Measurements from ENCODE around the gene GSTM2. TPM values are rescaled to one million over a fixed set of nuclear protein-coding genes. Genes with fewer than 3 reads are reported as not detected.
"Not testable (repeated sequence)": the region's sequence is repeated elsewhere in the genome, so short reads cannot be mapped to it uniquely, and the experiment has no call there.

Gene GSTM2
- total RNA-seq, 1 experiment from 2014 or later, result 18.4 TPM

- DNase-seq (ENCODE audit: low read depth), result peak; percentile 55
Observed at GRCh38 chr1:109643385-109644230, 24.2 kb upstream of the GSTM2 start.

GRCh38 chr1:109644670-109645069 is 23.2 kb upstream of the GSTM2 start:
- DNase-seq (ENCODE audit: low read depth), result no peak

GRCh38 chr1:109649491-109649914 is 18.4 kb upstream of the GSTM2 start:
- peak; percentile 59 for DNase-seq (ENCODE audit: low read depth)

- DNase-seq (ENCODE audit: low read depth), result no peak
Observed at GRCh38 chr1:109650609-109651008, 17.2 kb upstream of the GSTM2 start.

GRCh38 chr1:109652402-109652801 is 15.5 kb upstream of the GSTM2 start:
- DNase-seq (ENCODE audit: low read depth), result no peak

GRCh38 chr1:109653306-109653705 is 14.6 kb upstream of the GSTM2 start:
- DNase-seq (ENCODE audit: low read depth), result no peak

- no peak for DNase-seq (ENCODE audit: low read depth)
Observed at GRCh38 chr1:109654519-109654918, 13.3 kb upstream of the GSTM2 start.

GRCh38 chr1:109655615-109656519 is 12.0 kb upstream of the GSTM2 start, which contains the start of gene GSTM4:
TSS of gene GSTM4 (plus strand) at chr1:109656099. CDS start at chr1:109656390, 291 bp downstream.
- DNase-seq (ENCODE audit: low read depth), result peak; percentile 64

GRCh38 chr1:109657395-109657794 is 10.5 kb upstream of the GSTM2 start:
- no peak for DNase-seq (ENCODE audit: low read depth)

GRCh38 chr1:109657970-109658369 is 9.9 kb upstream of the GSTM2 start:
- no peak for DNase-seq (ENCODE audit: low read depth)

GRCh38 chr1:109658533-109659042 is 9.3 kb upstream of the GSTM2 start:
- DNase-seq (ENCODE audit: low read depth), result no peak

- DNase-seq (ENCODE audit: low read depth), result no peak
Observed at GRCh38 chr1:109659145-109659544, 8.7 kb upstream of the GSTM2 start.

- DNase-seq (ENCODE audit: low read depth), result no peak
Observed at GRCh38 chr1:109659997-109660690, 7.7 kb upstream of the GSTM2 start.

- DNase-seq (ENCODE audit: low read depth), result not testable (repeated sequence)
Observed at GRCh38 chr1:109660691-109661026, 7.2 kb upstream of the GSTM2 start.

- DNase-seq (ENCODE audit: low read depth), result no peak
Observed at GRCh38 chr1:109661391-109661790, 6.5 kb upstream of the GSTM2 start.

- DNase-seq (ENCODE audit: low read depth), result no peak
Observed at GRCh38 chr1:109664671-109665070, 3.2 kb upstream of the GSTM2 start.

- no peak for DNase-seq (ENCODE audit: low read depth)
Observed at GRCh38 chr1:109668123-109668775, 392 bp downstream of the GSTM2 start.

GRCh38 chr1:109669246-109669948 is 1.5 kb downstream of the GSTM2 start:
- no peak for DNase-seq (ENCODE audit: low read depth)

GRCh38 chr1:109669949-109670302 is 2.1 kb downstream of the GSTM2 start:
- DNase-seq (ENCODE audit: low read depth), result not testable (repeated sequence)

GRCh38 chr1:109671067-109671466 is 3.2 kb downstream of the GSTM2 start:
- DNase-seq (ENCODE audit: low read depth), result no peak

All from LHCN-M2 (cell line).